NCI-H2196 treated with DMSO at 0.1 percent for 48 hours (cell line): Measurements from ENCODE around the gene CCL17.
"Not testable (repeated sequence)": the region's sequence is repeated elsewhere in the genome, so short reads cannot be mapped to it uniquely, and the experiment has no call there.

ENCODE experiments used
- DNase-seq: peaks from one replicate; lab custom pipeline; 2025; ENCODE audit not compliant: unreplicated experiment; lab: John Stamatoyannopoulos, UW

CCL17 gene

GRCh38 chr16:57395026-57395425 lies 9.5 kb upstream of the CCL17 start:
- DNase-seq: no peak

- DNase-seq: no peak
These were observed 7.8 kb upstream of the CCL17 start for GRCh38 chr16:57396786-57397185.

- not testable (repeated sequence) for DNase-seq
These were observed 7.1 kb upstream of the CCL17 start for GRCh38 chr16:57397493-57397892.

- no peak for DNase-seq
These were observed 2.5 kb upstream of the CCL17 start for GRCh38 chr16:57401943-57402640.

- DNase-seq: no peak
These were observed 530 bp downstream of the CCL17 start for GRCh38 chr16:57405097-57405496.

GRCh38 chr16:57406881-57407280 lies 2.3 kb downstream of the CCL17 start:
- no peak for DNase-seq

GRCh38 chr16:57407521-57408353 lies 3.2 kb downstream of the CCL17 start:
- no peak for DNase-seq

- no peak for DNase-seq
These were observed 4.5 kb downstream of the CCL17 start for GRCh38 chr16:57409065-57409464.

- no peak for DNase-seq
These were observed 5.5 kb downstream of the CCL17 start for GRCh38 chr16:57409870-57410587.

GRCh38 chr16:57411362-57411976 lies 6.9 kb downstream of the CCL17 start:
- no peak for DNase-seq

GRCh38 chr16:57412584-57412983 lies 8.0 kb downstream of the CCL17 start:
- DNase-seq: no peak

- DNase-seq: no peak
These were observed 8.7 kb downstream of the CCL17 start for GRCh38 chr16:57413301-57413730.

GRCh38 chr16:57413733-57414132 lies 9.2 kb downstream of the CCL17 start:
- no peak for DNase-seq

GRCh38 chr16:57416084-57416483 lies 11.5 kb downstream of the CCL17 start:
- DNase-seq: no peak

GRCh38 chr16:57419506-57419905 lies 14.9 kb downstream of the CCL17 start:
- DNase-seq: no peak

GRCh38 chr16:57422026-57422944 lies 17.7 kb downstream of the CCL17 start:
- no peak for DNase-seq

GRCh38 chr16:57423152-57423551 lies 18.6 kb downstream of the CCL17 start:
- DNase-seq: no peak

- no peak for DNase-seq
These were observed 20.0 kb downstream of the CCL17 start for GRCh38 chr16:57424583-57424982.

GRCh38 chr16:57426356-57426755 lies 21.8 kb downstream of the CCL17 start:
- no peak for DNase-seq

- DNase-seq: no peak
These were observed 22.7 kb downstream of the CCL17 start for GRCh38 chr16:57427307-57427706.
